WTC11 (cell line): ENCODE measurements around the gene CDC42EP4. TPM values are rescaled to one million over a fixed set of nuclear protein-coding genes. Genes with fewer than 3 reads are reported as not detected.

Experiments
- ATAC-seq: fragments of 200-7000 bp; cut with Tn5 transposase; 2 replicates; pipeline ENCODE4 v1.10.0; 2021; ENCODE audit warnings: mild to moderate bottlenecking, moderate library complexity
- CTCF ChIA-PET: fragments of 300-600 bp; sonication (Branson Sonifier 250); formaldehyde crosslinking; loops from one replicate; lab custom pipeline; 2021; ENCODE audit warnings: antibody characterized with exemption; lab: Charles Lee
- POLR2A ChIA-PET: fragments of 350-600 bp; sonication (Branson Sonifier 250); formaldehyde crosslinking; loops from one replicate; lab custom pipeline; 2021; ENCODE audit warnings: antibody characterized with exemption; lab: Charles Lee
- DNase-seq: peaks from one replicate; pipeline ENCODE4 v3.0.0; 2021; ENCODE audit warnings: low spot score
- H3K27ac Mint-ChIP-seq: 2 replicates; pipeline ENCODE4 v1.8.0; 2021; ENCODE audit warnings: mixed read lengths
- H3K27me3 Mint-ChIP-seq: 2 replicates; pipeline ENCODE4 v1.8.0; 2021; ENCODE audit warnings: low read depth, mild to moderate bottlenecking, moderate library complexity, mixed read lengths
- H3K36me3 Mint-ChIP-seq: 2 replicates; pipeline ENCODE4 v1.8.0; 2021; ENCODE audit warnings: mixed read lengths
- H3K4me1 Mint-ChIP-seq: 2 replicates; pipeline ENCODE4 v1.8.0; 2022; ENCODE audit warnings: mixed read lengths
- H3K4me3 Mint-ChIP-seq: 2 replicates; pipeline ENCODE4 v1.8.0; 2021; ENCODE audit warnings: mild to moderate bottlenecking, moderate library complexity, mixed read lengths
- H3K9me3 Mint-ChIP-seq: 2 replicates; pipeline ENCODE4 v1.8.0; 2021; ENCODE audit warnings: mixed read lengths
- FOXK1 ChIP-seq: sonication (generic); formaldehyde crosslinking; IDR thresholded peaks from 2 replicates; pipeline ENCODE4 v1.8.0; 2022; ENCODE audit warnings: mild to moderate bottlenecking, moderate library complexity, missing genetic modification reagents
- FOXP1 ChIP-seq: sonication (generic); formaldehyde crosslinking; IDR thresholded peaks from 2 replicates; pipeline ENCODE4 v1.8.0; 2022; ENCODE audit warnings: missing genetic modification reagents, mild to moderate bottlenecking, moderate library complexity, borderline replicate concordance
- GABPB1 ChIP-seq: sonication (generic); formaldehyde crosslinking; IDR thresholded peaks from 2 replicates; pipeline ENCODE4 v1.8.1; 2023; ENCODE audit warnings: mild to moderate bottlenecking, missing genetic modification reagents
- HMGA2 ChIP-seq: fragments of 250-450 bp; sonication (Bioruptor Pico); IDR thresholded peaks from 2 replicates; pipeline ENCODE4 v1.4.0; 2021; ENCODE audit warnings: mild to moderate bottlenecking, moderate library complexity
- IRF2 ChIP-seq: sonication (generic); formaldehyde crosslinking; IDR thresholded peaks from 2 replicates; pipeline ENCODE4 v1.8.0; 2022; ENCODE audit warnings: low read depth, missing genetic modification reagents, borderline replicate concordance
- KAT7 ChIP-seq: sonication (generic); formaldehyde crosslinking; IDR thresholded peaks from 2 replicates; pipeline ENCODE4 v1.8.1; 2023; ENCODE audit warnings: missing genetic modification reagents, mild to moderate bottlenecking, borderline replicate concordance
- OVOL2 ChIP-seq: fragments of 250-450 bp; sonication (Bioruptor Pico); IDR thresholded peaks from 2 replicates; pipeline ENCODE4 v1.9.0; 2021; ENCODE audit warnings: mild to moderate bottlenecking, borderline replicate concordance
- SOX15 ChIP-seq: fragments of 250-450 bp; sonication (Bioruptor Pico); IDR thresholded peaks from 2 replicates; pipeline ENCODE4 v1.9.0; 2021; ENCODE audit warnings: mild to moderate bottlenecking
- STAT6 ChIP-seq: sonication (generic); formaldehyde crosslinking; conservative IDR thresholded peaks from 2 replicates; pipeline ENCODE4 v1.8.1; 2023; ENCODE audit warnings: mild to moderate bottlenecking, low read depth, missing genetic modification reagents, moderate library complexity
- TP53 ChIP-seq: sonication (generic); formaldehyde crosslinking; IDR thresholded peaks from 2 replicates; pipeline ENCODE4 v1.8.1; 2023; ENCODE audit warnings: mild to moderate bottlenecking, missing genetic modification reagents
- USF1 ChIP-seq: sonication (generic); formaldehyde crosslinking; IDR thresholded peaks from 2 replicates; pipeline ENCODE4 v1.8.0; 2022; ENCODE audit warnings: mild to moderate bottlenecking, missing genetic modification reagents
- ZBTB21 ChIP-seq: sonication (generic); formaldehyde crosslinking; IDR thresholded peaks from 2 replicates; pipeline ENCODE4 v1.8.1; 2023; ENCODE audit warnings: mild to moderate bottlenecking, missing genetic modification reagents, borderline replicate concordance
- ZNF423 ChIP-seq: fragments of 250-450 bp; sonication (Bioruptor Pico); IDR thresholded peaks from 2 replicates; pipeline ENCODE4 v2.1.2; 2022; ENCODE audit warnings: mild to moderate bottlenecking, moderate library complexity
- total RNA-seq: library from RNA; stranded (reverse); gene quantifications from 3 replicates; pipeline ENCODE4 v1.2.3, GENCODE V29; 2021
- TF ChIP-seq, protein P1 (sequence below): sonication (generic); formaldehyde crosslinking; IDR thresholded peaks from 2 replicates; pipeline ENCODE4 v1.8.0; 2023; ENCODE audit warnings: mild to moderate bottlenecking, missing genetic modification reagents
- TF ChIP-seq, protein P2 (sequence below): sonication (generic); formaldehyde crosslinking; IDR thresholded peaks from 2 replicates; pipeline ENCODE4 v1.8.0; 2022; ENCODE audit warnings: mild to moderate bottlenecking, missing genetic modification reagents
- TF ChIP-seq, protein P3 (sequence below): sonication (generic); formaldehyde crosslinking; conservative IDR thresholded peaks from 2 replicates; pipeline ENCODE4 v1.8.1; 2022; ENCODE audit warnings: mild to moderate bottlenecking, missing genetic modification reagents
- TF ChIP-seq, protein P4 (sequence below): sonication (generic); formaldehyde crosslinking; IDR thresholded peaks from 2 replicates; pipeline ENCODE4 v1.8.1; 2022; ENCODE audit warnings: low read depth, missing genetic modification reagents, borderline replicate concordance

The CDC42EP4 gene
- total RNA-seq, 1 experiment from 2014 or later: 18.8 TPM

DNA sequence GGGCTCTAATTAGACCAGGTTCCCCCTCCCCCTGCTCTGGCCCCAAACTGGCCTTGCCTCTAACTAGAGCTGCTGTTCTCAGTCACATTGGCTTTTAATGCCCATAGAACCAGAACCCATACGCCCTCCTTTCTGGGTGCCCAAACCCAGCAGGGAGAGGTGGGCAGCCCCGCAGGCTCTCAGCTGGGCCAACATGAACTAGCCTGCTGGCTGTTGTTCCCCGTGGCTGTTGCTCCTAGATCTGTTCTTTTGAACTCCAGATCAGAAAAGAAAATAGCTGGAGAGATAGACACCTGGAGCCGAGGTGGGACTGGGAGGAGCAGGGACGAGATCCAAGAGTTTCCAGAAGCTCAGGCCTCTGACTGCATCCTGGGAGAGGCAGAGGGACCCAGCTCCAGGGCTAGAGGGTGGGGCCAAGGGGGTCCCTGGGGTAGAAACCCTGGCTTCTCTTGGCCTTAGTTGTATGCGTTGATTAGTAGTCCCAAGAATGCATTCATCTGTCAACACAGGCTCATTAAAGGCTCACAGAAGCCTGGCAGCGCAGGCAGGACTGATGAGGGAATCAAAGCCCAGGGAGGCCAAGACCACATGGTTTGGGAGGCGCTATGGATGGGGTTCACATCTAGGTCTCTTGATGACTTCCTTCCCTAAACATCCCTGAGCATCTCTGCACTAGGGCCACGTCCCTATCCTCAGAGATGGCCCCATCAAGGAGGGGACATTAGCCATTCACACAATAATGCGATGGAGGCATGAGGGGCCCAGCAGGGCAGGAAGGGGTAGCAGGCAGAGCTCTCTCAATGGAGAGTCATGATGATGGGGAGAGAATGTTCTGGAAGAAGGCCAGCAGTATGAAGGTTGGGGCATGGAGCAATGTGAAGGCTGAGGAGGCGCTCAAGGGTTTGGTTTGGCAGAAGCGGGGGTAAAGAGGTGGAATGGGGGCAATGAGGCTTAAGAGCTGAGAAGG, 48.8 kb downstream of the CDC42EP4 start:
- DNase-seq (no peak), ATAC-seq (peak; percentile 70)
- Mint-ChIP-seq H3K4me3 (no peak overlapping the region), H3K9me3 (no peaks in the 10 kb centered on the region), H3K4me1 (peaks cover 22% of the 10 kb centered on the region), H3K27ac (no peak overlapping the region), H3K27me3 (peaks cover 3% of the 10 kb centered on the region), H3K36me3 (no peaks in the 10 kb centered on the region)
- CTCF ChIA-PET: interaction anchor here (0.6 to 2.6 kb wide), 6 partner anchors 48 to 114 kb away, joined by 3 to 18 read pairs (median 4); no protein-coding TSS in a partner anchor
- TF ChIP-seq GABPB1 (CRISPR knock-in tag) (peak; percentile 6; the same call in 1 of the 2 replicates), IRF2 (CRISPR knock-in tag) (no peak)
- POLR2A ChIA-PET: interaction anchor here (0.6 to 0.9 kb wide), 4 partner anchors 30 to 97 kb away, joined by 3 to 4 read pairs (median 3); a partner anchor contains a TSS

DNA sequence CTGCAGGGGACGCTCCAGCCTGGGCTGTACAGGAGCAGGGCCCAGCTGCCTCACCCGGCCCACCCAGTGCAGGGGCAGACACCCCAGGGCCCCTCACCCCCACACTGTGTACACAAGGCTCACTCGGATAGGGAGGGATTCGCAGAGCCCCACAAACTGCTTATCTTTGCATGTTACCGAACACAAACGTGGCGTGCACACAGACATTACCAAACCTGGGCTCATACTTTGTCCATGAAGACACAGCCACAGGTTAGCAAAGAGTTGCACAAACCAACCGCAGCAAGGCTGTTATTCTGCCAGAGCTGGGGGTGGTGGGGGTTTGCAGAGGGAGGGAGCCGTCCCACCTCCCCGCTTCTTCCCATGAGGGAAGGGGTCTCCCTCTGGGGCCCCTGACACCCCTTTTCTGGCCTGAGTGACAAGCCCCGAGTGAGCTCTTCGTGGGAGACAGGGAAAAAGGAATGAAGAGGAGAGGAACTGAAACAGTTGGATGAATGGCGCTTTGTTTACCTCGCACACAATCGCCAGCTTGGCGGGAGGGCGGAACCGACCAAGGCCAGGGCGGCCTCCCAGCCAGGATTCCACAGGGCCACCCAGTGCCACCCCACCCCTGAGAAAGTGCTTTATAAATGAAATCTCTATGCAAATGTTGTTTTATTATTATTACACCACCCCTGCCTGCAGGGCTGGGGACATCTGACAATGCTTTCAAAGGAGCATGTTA, 49.7 kb downstream of the CDC42EP4 start:
- Mint-ChIP-seq H3K4me1 (peaks cover 25% of the 10 kb centered on the region), H3K27me3 (peaks cover 3% of the 10 kb centered on the region), H3K4me3 (peak overlapping the region; percentile 24; the same call in 1 of the 2 replicates), H3K9me3 (no peaks in the 10 kb centered on the region), H3K27ac (no peak overlapping the region), H3K36me3 (no peaks in the 10 kb centered on the region)
- TF ChIP-seq, protein P1, sequence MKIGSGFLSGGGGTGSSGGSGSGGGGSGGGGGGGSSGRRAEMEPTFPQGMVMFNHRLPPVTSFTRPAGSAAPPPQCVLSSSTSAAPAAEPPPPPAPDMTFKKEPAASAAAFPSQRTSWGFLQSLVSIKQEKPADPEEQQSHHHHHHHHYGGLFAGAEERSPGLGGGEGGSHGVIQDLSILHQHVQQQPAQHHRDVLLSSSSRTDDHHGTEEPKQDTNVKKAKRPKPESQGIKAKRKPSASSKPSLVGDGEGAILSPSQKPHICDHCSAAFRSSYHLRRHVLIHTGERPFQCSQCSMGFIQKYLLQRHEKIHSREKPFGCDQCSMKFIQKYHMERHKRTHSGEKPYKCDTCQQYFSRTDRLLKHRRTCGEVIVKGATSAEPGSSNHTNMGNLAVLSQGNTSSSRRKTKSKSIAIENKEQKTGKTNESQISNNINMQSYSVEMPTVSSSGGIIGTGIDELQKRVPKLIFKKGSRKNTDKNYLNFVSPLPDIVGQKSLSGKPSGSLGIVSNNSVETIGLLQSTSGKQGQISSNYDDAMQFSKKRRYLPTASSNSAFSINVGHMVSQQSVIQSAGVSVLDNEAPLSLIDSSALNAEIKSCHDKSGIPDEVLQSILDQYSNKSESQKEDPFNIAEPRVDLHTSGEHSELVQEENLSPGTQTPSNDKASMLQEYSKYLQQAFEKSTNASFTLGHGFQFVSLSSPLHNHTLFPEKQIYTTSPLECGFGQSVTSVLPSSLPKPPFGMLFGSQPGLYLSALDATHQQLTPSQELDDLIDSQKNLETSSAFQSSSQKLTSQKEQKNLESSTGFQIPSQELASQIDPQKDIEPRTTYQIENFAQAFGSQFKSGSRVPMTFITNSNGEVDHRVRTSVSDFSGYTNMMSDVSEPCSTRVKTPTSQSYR (CRISPR knock-in tag): no peak
- TF ChIP-seq, protein P2, sequence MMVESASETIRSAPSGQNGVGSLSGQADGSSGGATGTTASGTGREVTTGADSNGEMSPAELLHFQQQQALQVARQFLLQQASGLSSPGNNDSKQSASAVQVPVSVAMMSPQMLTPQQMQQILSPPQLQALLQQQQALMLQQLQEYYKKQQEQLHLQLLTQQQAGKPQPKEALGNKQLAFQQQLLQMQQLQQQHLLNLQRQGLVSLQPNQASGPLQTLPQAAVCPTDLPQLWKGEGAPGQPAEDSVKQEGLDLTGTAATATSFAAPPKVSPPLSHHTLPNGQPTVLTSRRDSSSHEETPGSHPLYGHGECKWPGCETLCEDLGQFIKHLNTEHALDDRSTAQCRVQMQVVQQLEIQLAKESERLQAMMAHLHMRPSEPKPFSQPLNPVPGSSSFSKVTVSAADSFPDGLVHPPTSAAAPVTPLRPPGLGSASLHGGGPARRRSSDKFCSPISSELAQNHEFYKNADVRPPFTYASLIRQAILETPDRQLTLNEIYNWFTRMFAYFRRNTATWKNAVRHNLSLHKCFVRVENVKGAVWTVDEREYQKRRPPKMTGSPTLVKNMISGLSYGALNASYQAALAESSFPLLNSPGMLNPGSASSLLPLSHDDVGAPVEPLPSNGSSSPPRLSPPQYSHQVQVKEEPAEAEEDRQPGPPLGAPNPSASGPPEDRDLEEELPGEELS (CRISPR knock-in tag): peak; percentile 26; the same call in 1 of the 2 replicates
- TF ChIP-seq KAT7: no peak
- peak; percentile 49; the same call in 1 of the 2 replicates for TF ChIP-seq GABPB1 (CRISPR knock-in tag)
- TF ChIP-seq FOXK1: peak; percentile 48; the same call in 1 of the 2 replicates
- peak; percentile 74 for TF ChIP-seq ZNF423 (CRISPR knock-in tag)
- TF ChIP-seq, protein P3, sequence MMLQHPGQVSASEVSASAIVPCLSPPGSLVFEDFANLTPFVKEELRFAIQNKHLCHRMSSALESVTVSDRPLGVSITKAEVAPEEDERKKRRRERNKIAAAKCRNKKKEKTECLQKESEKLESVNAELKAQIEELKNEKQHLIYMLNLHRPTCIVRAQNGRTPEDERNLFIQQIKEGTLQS (CRISPR knock-in tag): no peak
- TF ChIP-seq, protein P4, sequence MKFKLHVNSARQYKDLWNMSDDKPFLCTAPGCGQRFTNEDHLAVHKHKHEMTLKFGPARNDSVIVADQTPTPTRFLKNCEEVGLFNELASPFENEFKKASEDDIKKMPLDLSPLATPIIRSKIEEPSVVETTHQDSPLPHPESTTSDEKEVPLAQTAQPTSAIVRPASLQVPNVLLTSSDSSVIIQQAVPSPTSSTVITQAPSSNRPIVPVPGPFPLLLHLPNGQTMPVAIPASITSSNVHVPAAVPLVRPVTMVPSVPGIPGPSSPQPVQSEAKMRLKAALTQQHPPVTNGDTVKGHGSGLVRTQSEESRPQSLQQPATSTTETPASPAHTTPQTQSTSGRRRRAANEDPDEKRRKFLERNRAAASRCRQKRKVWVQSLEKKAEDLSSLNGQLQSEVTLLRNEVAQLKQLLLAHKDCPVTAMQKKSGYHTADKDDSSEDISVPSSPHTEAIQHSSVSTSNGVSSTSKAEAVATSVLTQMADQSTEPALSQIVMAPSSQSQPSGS (CRISPR knock-in tag): no peak
- DNase-seq (no peak), ATAC-seq (peak; percentile 66)
- ChIA-PET CTCF (interaction anchor here (0.6 to 2.6 kb wide), 7 partner anchors 10 to 115 kb away, joined by 3 to 18 read pairs (median 3); no protein-coding TSS in a partner anchor), POLR2A (interaction anchor here (0.6 to 0.9 kb wide), 5 partner anchors 29 to 107 kb away, joined by 3 to 5 read pairs (median 4); a partner anchor contains a TSS)

DNA sequence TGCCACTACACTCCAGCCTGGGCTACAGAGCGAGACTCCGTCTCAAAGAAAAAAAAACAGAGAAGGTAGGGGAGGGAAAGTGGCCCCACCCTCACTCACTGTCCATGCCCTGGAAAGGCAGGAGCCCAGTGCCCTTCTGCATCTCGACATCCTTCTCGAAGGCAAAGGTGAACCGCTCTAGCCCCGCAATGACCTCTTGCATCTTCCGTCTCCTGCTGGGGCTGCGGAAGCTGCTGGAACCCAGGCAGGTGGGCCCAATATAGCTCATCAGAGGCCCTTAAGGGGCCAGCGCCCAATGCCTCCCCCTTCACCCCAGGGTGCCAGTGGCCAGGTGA, 50.2 kb downstream of the CDC42EP4 start, which contains the start of gene CPSF4L:
Gene CPSF4L, minus strand, starts transcription at position 264 of the 335 bp plus-strand sequence. Its CDS starts 62 bp downstream, at position 202.
- Mint-ChIP-seq H3K36me3 (no peaks in the 10 kb centered on the region), H3K27ac (no peak within 1 kb of the TSS), H3K4me3 (peak within 1 kb of the TSS; percentile 24; the same call in 1 of the 2 replicates), H3K4me1 (peaks cover 28% of the 10 kb centered on the region), H3K27me3 (peaks cover 3% of the 10 kb centered on the region), H3K9me3 (no peaks in the 10 kb centered on the region)
- DNase-seq: no peak
- ChIA-PET POLR2A (interaction anchor here (0.6 to 0.8 kb wide), 2 partner anchors 43 to 108 kb away, joined by 4 to 5 read pairs; no protein-coding TSS in a partner anchor), CTCF (interaction anchor here (1.2 to 2.6 kb wide), 4 partner anchors 10 to 108 kb away, joined by 3 to 18 read pairs (median 4); no protein-coding TSS in a partner anchor)
- no peak for ATAC-seq
- TF ChIP-seq USF1 (no peak), TP53 (no peak), FOXK1 (no peak), IRF2 (CRISPR knock-in tag) (no peak), SOX15 (CRISPR knock-in tag) (no peak), ZBTB21 (CRISPR knock-in tag) (no peak), FOXP1 (no peak), STAT6 (CRISPR knock-in tag) (no peak), HMGA2 (CRISPR knock-in tag) (no peak), OVOL2 (CRISPR knock-in tag) (no peak), KAT7 (no peak)
